A549 (cell line): ENCODE results near the gene CLDN14. TPM values are rescaled to one million over a fixed set of nuclear protein-coding genes. Genes with fewer than 3 reads are reported as not detected.

Source experiments
- ATAC-seq, 2 experiments: fragments of 200-7000 bp in 1 of 2; fragments of >200 bp in 1 of 2; cut with Nextera tagmentation in 1 of 2; cut with Tn5 transposase in 1 of 2; 3 replicates each; pipeline versions ENCODE4 v1.8.0 to v1.9.1; 2018 to 2020; ENCODE audit warnings: mild to moderate bottlenecking in 1 of 2, moderate library complexity in 1 of 2
- CTCF ChIA-PET: fragments of 300-600 bp; sonication (Branson Sonifier 250); formaldehyde crosslinking; extraction: SDS; loops from one replicate; lab custom pipeline; 2021; ENCODE audit warnings: antibody characterized with exemption, inconsistent platforms; lab: Yijun Ruan, JAX
- POLR2A ChIA-PET: fragments of 350-600 bp; formaldehyde crosslinking; extraction: SDS; loops from one replicate; lab custom pipeline; 2021; ENCODE audit warnings: antibody characterized with exemption, inconsistent platforms; lab: Yijun Ruan, JAX
- DNase-seq, 2 experiments: peaks; one replicate each; pipeline versions ENCODE4 v3.0.0 to v3.0.0-alpha.2; 2011 to 2016; ENCODE audit warnings: low read depth in 1 of 2, low spot score in 1 of 2
- FAIRE-seq: peaks from 2 replicates; lab custom pipeline; 2011; peaks lifted over from hg19 to GRCh38; lab: Jason Lieb, UNC
- H3K27ac ChIP-seq, 2 experiments: fragments of >200 bp; sonication (Bioruptor Twin); formaldehyde crosslinking; 3 replicates each; pipeline ENCODE4 v1.5.1; 2016 to 2017
- H3K4me1 ChIP-seq: fragments of >200 bp; sonication (Bioruptor Twin); formaldehyde crosslinking; 3 replicates; pipeline ENCODE4 v1.6.1; 2016
- H3K4me2 ChIP-seq: fragments of >200 bp; sonication (Bioruptor Twin); formaldehyde crosslinking; 3 replicates; pipeline ENCODE4 v1.6.1; 2016
- H3K4me3 ChIP-seq: fragments of >200 bp; sonication (Bioruptor Twin); formaldehyde crosslinking; 3 replicates; pipeline ENCODE4 v1.5.1; 2016
- H3K9me3 ChIP-seq: fragments of >200 bp; sonication (Bioruptor Twin); formaldehyde crosslinking; 3 replicates; pipeline ENCODE4 v1.6.1; 2016
- CBX2 ChIP-seq: fragments of 200-600 bp; sonication (generic); IDR thresholded peaks from 2 replicates; pipeline ENCODE4 v1.6.1; 2016; ENCODE audit warnings: low read depth, mild to moderate bottlenecking, borderline replicate concordance
- CBX8 ChIP-seq: fragments of 200-600 bp; sonication (generic); IDR thresholded peaks from 2 replicates; pipeline ENCODE4 v1.6.1; 2016
- CHD2 ChIP-seq: fragments of 150-350 bp; IDR thresholded peaks from 2 replicates; pipeline ENCODE4 v1.6.1; 2014; ENCODE audit warnings: low read length; ENCODE audit not compliant: partially characterized antibody
- EHF ChIP-seq: fragments of 250-450 bp; sonication (Bioruptor Pico); IDR thresholded peaks from 2 replicates; pipeline ENCODE4 v1.5.0; 2020; ENCODE audit warnings: mild to moderate bottlenecking
- EHMT2 ChIP-seq: fragments of 200-600 bp; sonication (generic); IDR thresholded peaks from 2 replicates; pipeline ENCODE4 v1.6.1; 2016; ENCODE audit warnings: antibody characterized with exemption, low read depth, mild to moderate bottlenecking, moderate library complexity
- ESRRA ChIP-seq: fragments of 150-350 bp; IDR thresholded peaks from 2 replicates; pipeline ENCODE4 v1.6.1; 2014; ENCODE audit warnings: mild to moderate bottlenecking, low read length, borderline replicate concordance
- FOSL2 ChIP-seq, 2 experiments: fragments of 450-650 bp in 1 of 2; fragments of >200 bp in 1 of 2; sonication (Bioruptor Twin) in 1 of 2; formaldehyde crosslinking; IDR thresholded peaks; 2 replicates each; pipeline versions ENCODE4 v1.5.0 to v1.6.1; 2016 to 2020; ENCODE audit warnings: mild to moderate bottlenecking in 1 of 2, moderate library complexity in 1 of 2
- HDAC2 ChIP-seq: fragments of 200-600 bp; sonication (generic); IDR thresholded peaks from 2 replicates; pipeline ENCODE4 v1.6.1; 2016
- HOXB13 ChIP-seq: fragments of 250-450 bp; sonication (Bioruptor Pico); IDR thresholded peaks from 2 replicates; pipeline ENCODE4 v1.5.0; 2020; ENCODE audit warnings: low read depth, mild to moderate bottlenecking, moderate library complexity
- HOXB5 ChIP-seq: fragments of 250-450 bp; sonication (Bioruptor Pico); IDR thresholded peaks from 2 replicates; pipeline ENCODE4 v1.5.0; 2020; ENCODE audit warnings: mild to moderate bottlenecking, moderate library complexity
- JUNB ChIP-seq: fragments of >200 bp; sonication (Bioruptor Twin); formaldehyde crosslinking; IDR thresholded peaks from 2 replicates; pipeline ENCODE4 v1.6.1; 2016
- MAFK ChIP-seq: fragments of 450-650 bp; IDR thresholded peaks from 2 replicates; pipeline ENCODE4 v1.6.1; 2014; ENCODE audit not compliant: partially characterized antibody
- MAZ ChIP-seq: fragments of 150-350 bp; IDR thresholded peaks from 2 replicates; pipeline ENCODE4 v1.6.1; 2014; ENCODE audit warnings: antibody characterized with exemption, low read depth, low read length, borderline replicate concordance
- MYC ChIP-seq: IDR thresholded peaks from 2 replicates; pipeline ENCODE4 v1.6.1; 2012; ENCODE audit warnings: mild to moderate bottlenecking, inconsistent platforms, low read length, improper control_type of control experiment, borderline replicate concordance
- NFE2L2 ChIP-seq: fragments of 150-350 bp; conservative IDR thresholded peaks from 2 replicates; pipeline ENCODE4 v1.6.1; 2014; ENCODE audit warnings: low read length
- NR3C1 ChIP-seq: fragments of >200 bp; sonication (Bioruptor Twin); formaldehyde crosslinking; IDR thresholded peaks from 3 replicates; pipeline ENCODE4 v1.6.1; 2017
- POLR2AphosphoS2 ChIP-seq: conservative IDR thresholded peaks from 2 replicates; pipeline ENCODE4 v1.6.1; 2012; ENCODE audit warnings: low read length, improper control_type of control experiment, inconsistent platforms
- RAD21 ChIP-seq, 2 experiments: fragments of >200 bp in 1 of 2; sonication (Bioruptor Twin) in 1 of 2; formaldehyde crosslinking in 1 of 2; IDR thresholded peaks in 1 of 2; conservative IDR thresholded peaks in 1 of 2; 2 replicates in 1 of 2; 3 replicates in 1 of 2; pipeline ENCODE4 v1.6.1; 2012 to 2018; ENCODE audit warnings: inconsistent platforms in 1 of 2
- RFX5 ChIP-seq: fragments of 450-650 bp; IDR thresholded peaks from 2 replicates; pipeline ENCODE4 v1.7.1; 2014; ENCODE audit warnings: antibody characterized with exemption, mild to moderate bottlenecking, moderate library complexity
- SMC3 ChIP-seq: fragments of >200 bp; sonication (Bioruptor Twin); formaldehyde crosslinking; IDR thresholded peaks from 3 replicates; pipeline ENCODE4 v1.6.1; 2018; ENCODE audit warnings: inconsistent platforms
- SREBF2 ChIP-seq: fragments of 450-650 bp; IDR thresholded peaks from 2 replicates; pipeline ENCODE4 v1.6.1; 2014; ENCODE audit warnings: mild to moderate bottlenecking, moderate library complexity
- ZFP36 ChIP-seq: fragments of 450-650 bp; IDR thresholded peaks from 2 replicates; pipeline ENCODE4 v1.6.1; 2014; ENCODE audit warnings: borderline replicate concordance; ENCODE audit not compliant: partially characterized antibody
- WGBS: methylation state at CpG from one replicate; pipeline ENCODE4 v1.1.6; 2017; ENCODE audit errors: missing lambda C conversion rate; 5-methylcytosine and 5-hydroxymethylcytosine counted together
- polyA plus RNA-seq, 4 experiments: library from polyadenylated mRNA; depleted of rRNA in 3 of 4; stranded (reverse); fragments of >200 nt; fragmentation: RNase III in 1 of 4; extraction: RNeasy Plus Mini Kit Qiagen cat#74134 plus additional on column Dnase treatment in 1 of 4; gene quantifications; 2 replicates in 3 of 4; 3 replicates in 1 of 4; pipeline ENCODE4 v1.2.3, GENCODE V29; 2011 to 2017
- TF ChIP-seq, protein P1 (sequence below): fragments of 450-650 bp; IDR thresholded peaks from 2 replicates; pipeline ENCODE4 v1.6.1; 2014; ENCODE audit warnings: antibody characterized with exemption
- TF ChIP-seq, protein P2 (sequence below): fragments of 200-600 bp; sonication (generic); IDR thresholded peaks from 2 replicates; pipeline ENCODE4 v1.6.1; 2016; ENCODE audit warnings: antibody characterized with exemption, mild to moderate bottlenecking, moderate library complexity
- TF ChIP-seq, protein P3 (sequence below): IDR thresholded peaks from 2 replicates; pipeline ENCODE4 v1.6.1; 2012
- TF ChIP-seq, protein P4 (sequence below): fragments of >200 bp; sonication (Bioruptor Twin); formaldehyde crosslinking; IDR thresholded peaks from 2 replicates; pipeline ENCODE4 v1.6.1; 2016

Gene CLDN14
- polyA plus RNA-seq, 2 of the 4 experiments (the other 2 are of a cell fraction), result not detected

DNA sequence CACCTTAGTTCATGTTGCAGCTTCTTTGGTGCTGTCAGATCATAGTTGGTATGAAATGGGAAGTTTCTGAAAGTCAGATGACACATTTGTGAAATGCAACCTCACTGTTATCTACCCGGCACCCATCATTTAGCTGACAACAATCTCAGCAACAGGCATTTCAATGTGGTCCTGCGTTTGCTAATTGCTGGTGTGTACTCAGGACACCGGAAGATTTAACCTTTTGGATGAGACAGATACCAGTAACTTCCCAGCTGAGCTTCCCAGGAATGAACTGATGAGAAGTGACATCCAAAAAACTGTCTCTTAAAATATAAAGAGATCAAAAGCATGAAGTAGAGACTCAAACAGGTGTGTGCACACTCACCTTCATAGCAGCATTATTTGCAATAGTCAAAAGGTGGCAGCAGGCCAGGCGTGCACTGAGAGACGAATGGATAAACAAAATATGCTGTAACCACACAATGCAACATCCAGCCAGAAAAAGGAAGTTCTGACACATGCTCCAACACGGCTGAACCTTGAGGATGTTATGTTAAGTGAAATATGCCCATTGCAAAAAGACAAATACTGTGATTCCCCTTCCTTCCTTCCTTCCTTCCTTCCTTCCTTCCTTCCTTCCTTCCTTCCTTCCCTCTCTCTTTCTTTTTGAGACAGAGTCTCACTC lies 7.9 kb upstream of the CLDN14 start (continued):
- TF ChIP-seq, protein P1, sequence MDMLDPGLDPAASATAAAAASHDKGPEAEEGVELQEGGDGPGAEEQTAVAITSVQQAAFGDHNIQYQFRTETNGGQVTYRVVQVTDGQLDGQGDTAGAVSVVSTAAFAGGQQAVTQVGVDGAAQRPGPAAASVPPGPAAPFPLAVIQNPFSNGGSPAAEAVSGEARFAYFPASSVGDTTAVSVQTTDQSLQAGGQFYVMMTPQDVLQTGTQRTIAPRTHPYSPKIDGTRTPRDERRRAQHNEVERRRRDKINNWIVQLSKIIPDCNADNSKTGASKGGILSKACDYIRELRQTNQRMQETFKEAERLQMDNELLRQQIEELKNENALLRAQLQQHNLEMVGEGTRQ, result no peak
- no peak for TF ChIP-seq JUNB
- TF ChIP-seq CBX2, result no peak
- no peak for TF ChIP-seq MAFK
- no peak for TF ChIP-seq POLR2AphosphoS2
- no peak for TF ChIP-seq RAD21 (conservative IDR thresholded peaks at IDR 0.05 in 1 of 2, IDR thresholded peaks at IDR 0.05 in 1 of 2)

DNA sequence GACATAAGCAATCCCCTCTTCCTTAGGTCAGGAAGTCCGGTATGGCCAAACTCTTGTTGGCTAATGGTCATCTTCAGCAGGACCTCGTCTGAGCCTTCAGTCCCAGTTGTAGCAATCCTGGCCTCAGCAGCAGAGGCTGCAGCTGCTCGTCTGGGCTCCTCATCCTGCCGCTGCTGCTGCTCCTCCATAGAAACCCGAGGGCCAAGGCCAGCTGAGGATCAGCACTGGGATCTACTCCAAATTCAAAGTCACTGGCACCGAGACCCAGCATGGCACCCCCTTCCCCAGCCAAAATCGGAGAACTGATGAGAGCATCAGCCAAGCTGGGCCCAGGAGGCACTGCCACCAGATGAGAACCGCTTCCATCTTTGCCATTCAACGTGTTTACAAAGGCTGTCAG lies 6.3 kb upstream of the CLDN14 start:
- no peak for ATAC-seq
- CTCF ChIA-PET, result interaction anchor here (1.3 kb wide), 1 partner anchor 19 kb away, joined by 3 read pairs; no protein-coding TSS in a partner anchor
- Histone ChIP-seq H3K4me2 (no peak overlapping the region), H3K4me1 (no peaks in the 10 kb centered on the region), H3K27ac (no peak overlapping the region), H3K4me3 (no peak overlapping the region), H3K9me3 (no peaks in the 10 kb centered on the region)
- WGBS, result 91% methylated on average over 8 of the region's 9 CpGs
- FAIRE-seq, result no peak
- POLR2A ChIA-PET, result no interaction called here
- no peak for DNase-seq
- no peak for TF ChIP-seq HOXB13 (CRISPR knock-in tag)
- no peak for TF ChIP-seq EHMT2
- TF ChIP-seq NFE2L2, result no peak
- TF ChIP-seq ESRRA, result no peak
- TF ChIP-seq SMC3, result no peak
- TF ChIP-seq, protein P2, sequence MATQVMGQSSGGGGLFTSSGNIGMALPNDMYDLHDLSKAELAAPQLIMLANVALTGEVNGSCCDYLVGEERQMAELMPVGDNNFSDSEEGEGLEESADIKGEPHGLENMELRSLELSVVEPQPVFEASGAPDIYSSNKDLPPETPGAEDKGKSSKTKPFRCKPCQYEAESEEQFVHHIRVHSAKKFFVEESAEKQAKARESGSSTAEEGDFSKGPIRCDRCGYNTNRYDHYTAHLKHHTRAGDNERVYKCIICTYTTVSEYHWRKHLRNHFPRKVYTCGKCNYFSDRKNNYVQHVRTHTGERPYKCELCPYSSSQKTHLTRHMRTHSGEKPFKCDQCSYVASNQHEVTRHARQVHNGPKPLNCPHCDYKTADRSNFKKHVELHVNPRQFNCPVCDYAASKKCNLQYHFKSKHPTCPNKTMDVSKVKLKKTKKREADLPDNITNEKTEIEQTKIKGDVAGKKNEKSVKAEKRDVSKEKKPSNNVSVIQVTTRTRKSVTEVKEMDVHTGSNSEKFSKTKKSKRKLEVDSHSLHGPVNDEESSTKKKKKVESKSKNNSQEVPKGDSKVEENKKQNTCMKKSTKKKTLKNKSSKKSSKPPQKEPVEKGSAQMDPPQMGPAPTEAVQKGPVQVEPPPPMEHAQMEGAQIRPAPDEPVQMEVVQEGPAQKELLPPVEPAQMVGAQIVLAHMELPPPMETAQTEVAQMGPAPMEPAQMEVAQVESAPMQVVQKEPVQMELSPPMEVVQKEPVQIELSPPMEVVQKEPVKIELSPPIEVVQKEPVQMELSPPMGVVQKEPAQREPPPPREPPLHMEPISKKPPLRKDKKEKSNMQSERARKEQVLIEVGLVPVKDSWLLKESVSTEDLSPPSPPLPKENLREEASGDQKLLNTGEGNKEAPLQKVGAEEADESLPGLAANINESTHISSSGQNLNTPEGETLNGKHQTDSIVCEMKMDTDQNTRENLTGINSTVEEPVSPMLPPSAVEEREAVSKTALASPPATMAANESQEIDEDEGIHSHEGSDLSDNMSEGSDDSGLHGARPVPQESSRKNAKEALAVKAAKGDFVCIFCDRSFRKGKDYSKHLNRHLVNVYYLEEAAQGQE, result no peak
- no peak for TF ChIP-seq RFX5
- no peak for TF ChIP-seq MYC
- no peak for TF ChIP-seq SREBF2
- TF ChIP-seq, protein P3, sequence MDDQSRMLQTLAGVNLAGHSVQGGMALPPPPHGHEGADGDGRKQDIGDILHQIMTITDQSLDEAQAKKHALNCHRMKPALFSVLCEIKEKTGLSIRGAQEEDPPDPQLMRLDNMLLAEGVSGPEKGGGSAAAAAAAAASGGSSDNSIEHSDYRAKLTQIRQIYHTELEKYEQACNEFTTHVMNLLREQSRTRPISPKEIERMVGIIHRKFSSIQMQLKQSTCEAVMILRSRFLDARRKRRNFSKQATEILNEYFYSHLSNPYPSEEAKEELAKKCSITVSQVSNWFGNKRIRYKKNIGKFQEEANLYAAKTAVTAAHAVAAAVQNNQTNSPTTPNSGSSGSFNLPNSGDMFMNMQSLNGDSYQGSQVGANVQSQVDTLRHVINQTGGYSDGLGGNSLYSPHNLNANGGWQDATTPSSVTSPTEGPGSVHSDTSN, result no peak
- no peak for TF ChIP-seq FOSL2 (IDR thresholded peaks at IDR 0.05)
- no peak for TF ChIP-seq FOSL2 (CRISPR knock-in tag; IDR thresholded peaks at IDR 0.05)
- no peak for TF ChIP-seq HDAC2
- no peak for TF ChIP-seq EHF
- no peak for TF ChIP-seq CBX8
- no peak for TF ChIP-seq NR3C1

DNA sequence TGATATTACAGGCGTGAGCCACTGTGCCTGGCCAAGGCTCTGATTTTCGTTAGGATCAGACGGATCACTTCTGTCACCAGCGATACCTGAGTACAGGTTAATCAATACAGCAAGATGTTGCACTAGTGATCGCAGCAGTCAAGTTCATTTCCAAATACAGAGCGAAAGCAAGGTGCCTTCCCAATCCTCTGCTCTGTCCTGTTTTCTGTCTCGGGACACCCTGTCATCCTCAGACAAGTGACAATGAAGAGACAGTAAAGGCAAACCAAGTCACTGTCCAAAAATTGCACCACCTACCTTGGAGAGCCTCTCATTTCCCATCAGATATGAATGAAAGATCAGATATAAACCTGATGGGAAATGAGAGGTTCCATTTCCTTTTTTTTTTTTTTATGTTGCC lies 5.6 kb upstream of the CLDN14 start:
- no peak overlapping the region for H3K27ac ChIP-seq
- ChIA-PET CTCF (no interaction called here), POLR2A (no interaction called here)
- no peak overlapping the region for H3K4me2 ChIP-seq
- TF ChIP-seq JUNB, result no peak
- TF ChIP-seq HOXB5 (CRISPR knock-in tag), result no peak
- TF ChIP-seq ZFP36, result no peak
- TF ChIP-seq MAZ, result no peak
- no peak for TF ChIP-seq POLR2AphosphoS2
- no peak for TF ChIP-seq FOSL2 (IDR thresholded peaks at IDR 0.05)
- TF ChIP-seq FOSL2 (CRISPR knock-in tag; IDR thresholded peaks at IDR 0.05), result no peak
- TF ChIP-seq, protein P4, sequence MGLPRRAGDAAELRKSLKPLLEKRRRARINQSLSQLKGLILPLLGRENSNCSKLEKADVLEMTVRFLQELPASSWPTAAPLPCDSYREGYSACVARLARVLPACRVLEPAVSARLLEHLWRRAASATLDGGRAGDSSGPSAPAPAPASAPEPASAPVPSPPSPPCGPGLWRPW, result no peak
- TF ChIP-seq, protein P1, result no peak
- TF ChIP-seq CHD2, result no peak
- TF ChIP-seq SMC3, result no peak
- FAIRE-seq (no peak), ATAC-seq (no peak), DNase-seq (no peak)
- no peak overlapping the region for H3K4me3 ChIP-seq
- 94% methylated on average over 7 of the region's 7 CpGs for WGBS
- H3K4me1 ChIP-seq, result no peaks in the 10 kb centered on the region
- H3K9me3 ChIP-seq, result no peaks in the 10 kb centered on the region
